ENCODE results near the gene PNKP.
A peak's percentile ranks its signal among the peaks of the same experiment; 100 is the strongest.

PNKP gene

GRCh38 chr19:49862391-49863253, 4.8 kb downstream of the PNKP start (continued):
- TF ChIP-seq, protein P1, sequence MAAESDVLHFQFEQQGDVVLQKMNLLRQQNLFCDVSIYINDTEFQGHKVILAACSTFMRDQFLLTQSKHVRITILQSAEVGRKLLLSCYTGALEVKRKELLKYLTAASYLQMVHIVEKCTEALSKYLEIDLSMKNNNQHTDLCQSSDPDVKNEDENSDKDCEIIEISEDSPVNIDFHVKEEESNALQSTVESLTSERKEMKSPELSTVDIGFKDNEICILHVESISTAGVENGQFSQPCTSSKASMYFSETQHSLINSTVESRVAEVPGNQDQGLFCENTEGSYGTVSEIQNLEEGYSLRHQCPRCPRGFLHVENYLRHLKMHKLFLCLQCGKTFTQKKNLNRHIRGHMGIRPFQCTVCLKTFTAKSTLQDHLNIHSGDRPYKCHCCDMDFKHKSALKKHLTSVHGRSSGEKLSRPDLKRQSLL (tag by site-specific recombination; IDR thresholded peaks at IDR 0.05): 0 out of 2 replicates have a peak, but pooled peaks have one; percentile 5
- TF ChIP-seq KLF8 (tag by site-specific recombination; IDR thresholded peaks at IDR 0.05): peak; percentile 54; the same call in 1 of the 2 replicates
- no peak for TF ChIP-seq ZNF391 (tag by site-specific recombination; IDR thresholded peaks at IDR 0.05; ENCODE audit: borderline replicate concordance, low read depth)
- TF ChIP-seq PATZ1 (tag by site-specific recombination; IDR thresholded peaks at IDR 0.05): peak; percentile 81
- no peak for TF ChIP-seq ZNF155 (tag by site-specific recombination; IDR thresholded peaks at IDR 0.05)
- TF ChIP-seq FEZF1 (tag by site-specific recombination; IDR thresholded peaks at IDR 0.05): no peak
- no peak for TF ChIP-seq ZNF174 (tag by site-specific recombination; IDR thresholded peaks at IDR 0.05)
- TF ChIP-seq ZNF692 (tag by site-specific recombination; IDR thresholded peaks at IDR 0.05): peak; percentile 92
- no peak for TF ChIP-seq ZNF777 (tag by site-specific recombination; IDR thresholded peaks at IDR 0.05; ENCODE audit: borderline replicate concordance)
- no peak for TF ChIP-seq ZBTB20 (tag by site-specific recombination; IDR thresholded peaks at IDR 0.05)
- TF ChIP-seq ZFP41 (tag by site-specific recombination; IDR thresholded peaks at IDR 0.05; ENCODE audit: borderline replicate concordance): no peak
- no peak for TF ChIP-seq GLI4 (tag by site-specific recombination; IDR thresholded peaks at IDR 0.05)
- no peak for TF ChIP-seq ZNF596 (tag by site-specific recombination; IDR thresholded peaks at IDR 0.05)
- no peak for TF ChIP-seq ZNF302 (tag by site-specific recombination; IDR thresholded peaks at IDR 0.05; ENCODE audit: low read depth)
- TF ChIP-seq ZNF341 (tag by site-specific recombination; IDR thresholded peaks at IDR 0.05; ENCODE audit: low read depth): peak; percentile 48
- 0 out of 2 replicates have a peak, but pooled peaks have one; percentile 26 for TF ChIP-seq ZBTB8A (tag by site-specific recombination; IDR thresholded peaks at IDR 0.05)
- TF ChIP-seq ZNF112 (tag by site-specific recombination; IDR thresholded peaks at IDR 0.05): no peak
- no peak for TF ChIP-seq HOXD13 (CRISPR knock-in tag; IDR thresholded peaks at IDR 0.05; ENCODE audit: borderline replicate concordance)
- TF ChIP-seq ZBTB48 (tag by site-specific recombination; IDR thresholded peaks at IDR 0.05): 0 out of 2 replicates have a peak, but pooled peaks have one; percentile 26
- TF ChIP-seq ZSCAN30 (tag by site-specific recombination; IDR thresholded peaks at IDR 0.05): no peak
- TF ChIP-seq ZNF501 (tag by site-specific recombination; IDR thresholded peaks at IDR 0.05): no peak
- peak; percentile 84; the same call in 1 of the 2 replicates for TF ChIP-seq PRDM1 (tag by site-specific recombination; IDR thresholded peaks at IDR 0.05)
- 0 out of 2 replicates have a peak, but pooled peaks have one; percentile 21 for TF ChIP-seq GLIS2 (tag by site-specific recombination; IDR thresholded peaks at IDR 0.05)
- no peak for TF ChIP-seq ZFHX2 (tag by site-specific recombination; conservative IDR thresholded peaks at IDR 0.05)
- TF ChIP-seq ZNF18 (tag by site-specific recombination; IDR thresholded peaks at IDR 0.05): no peak
- TF ChIP-seq REPIN1 (tag by site-specific recombination; IDR thresholded peaks at IDR 0.05; ENCODE audit: low read depth): no peak
- 0 out of 2 replicates have a peak, but pooled peaks have one; percentile 29 for TF ChIP-seq ZXDB (tag by site-specific recombination; IDR thresholded peaks at IDR 0.05)
- TF ChIP-seq ZNF214 (tag by site-specific recombination; IDR thresholded peaks at IDR 0.05; ENCODE audit: borderline replicate concordance): no peak
- no peak for TF ChIP-seq ZBTB7A (tag by site-specific recombination; IDR thresholded peaks at IDR 0.05; ENCODE audit: low read depth)
- TF ChIP-seq ZEB2 (tag by site-specific recombination; IDR thresholded peaks at IDR 0.05): 0 out of 2 replicates have a peak, but pooled peaks have one; percentile 32
- TF ChIP-seq ZNF37A (tag by site-specific recombination; IDR thresholded peaks at IDR 0.05): no peak
- TF ChIP-seq ZNF274 (IDR thresholded peaks at IDR 0.05; ENCODE audit: low read length): no peak
- TF ChIP-seq ZNF274 (tag by site-specific recombination; IDR thresholded peaks at IDR 0.05; ENCODE audit: borderline replicate concordance): no peak
- no peak for TF ChIP-seq ZNF433 (tag by site-specific recombination; IDR thresholded peaks at IDR 0.05; ENCODE audit: low read depth)
- TF ChIP-seq SP3 (tag by site-specific recombination; IDR thresholded peaks at IDR 0.05): peak; percentile 23; the same call in 1 of the 2 replicates

Measured in HEK293 (cell line).